ENCODE results near the gene GCK.

The GCK gene

DNA sequence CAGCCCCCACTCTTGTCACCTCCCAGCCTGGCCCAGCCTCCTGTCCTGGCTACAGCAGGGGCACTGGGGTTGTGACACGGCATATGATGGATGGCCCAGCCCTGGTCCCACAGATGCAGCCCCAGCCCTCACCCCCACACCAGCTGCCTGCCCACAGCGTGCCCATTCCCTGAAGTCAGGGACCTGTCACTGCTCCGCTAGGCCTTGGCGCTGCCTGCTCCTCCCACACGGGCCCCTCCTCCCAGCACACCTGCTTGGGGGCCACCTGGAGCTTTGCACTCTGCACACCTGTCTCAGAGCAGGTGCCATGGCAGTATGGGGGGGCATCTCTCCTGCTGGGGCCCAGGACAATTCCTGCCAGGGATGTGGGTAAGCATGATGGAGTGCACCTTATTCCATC is 3.5 kb downstream of the GCK start:
- no peak overlapping the region for H3K27ac ChIP-seq (ENCODE audit: low read depth, low read length)
- H3F3A ChIP-seq (ENCODE audit: control insufficient read depth, insufficient read depth) = no peaks in the 10 kb centered on the region
- no peak for TF ChIP-seq EZH2phosphoT487 (IDR thresholded peaks at IDR 0.05; ENCODE audit: borderline replicate concordance, low read length)
- TF ChIP-seq, protein P1, sequence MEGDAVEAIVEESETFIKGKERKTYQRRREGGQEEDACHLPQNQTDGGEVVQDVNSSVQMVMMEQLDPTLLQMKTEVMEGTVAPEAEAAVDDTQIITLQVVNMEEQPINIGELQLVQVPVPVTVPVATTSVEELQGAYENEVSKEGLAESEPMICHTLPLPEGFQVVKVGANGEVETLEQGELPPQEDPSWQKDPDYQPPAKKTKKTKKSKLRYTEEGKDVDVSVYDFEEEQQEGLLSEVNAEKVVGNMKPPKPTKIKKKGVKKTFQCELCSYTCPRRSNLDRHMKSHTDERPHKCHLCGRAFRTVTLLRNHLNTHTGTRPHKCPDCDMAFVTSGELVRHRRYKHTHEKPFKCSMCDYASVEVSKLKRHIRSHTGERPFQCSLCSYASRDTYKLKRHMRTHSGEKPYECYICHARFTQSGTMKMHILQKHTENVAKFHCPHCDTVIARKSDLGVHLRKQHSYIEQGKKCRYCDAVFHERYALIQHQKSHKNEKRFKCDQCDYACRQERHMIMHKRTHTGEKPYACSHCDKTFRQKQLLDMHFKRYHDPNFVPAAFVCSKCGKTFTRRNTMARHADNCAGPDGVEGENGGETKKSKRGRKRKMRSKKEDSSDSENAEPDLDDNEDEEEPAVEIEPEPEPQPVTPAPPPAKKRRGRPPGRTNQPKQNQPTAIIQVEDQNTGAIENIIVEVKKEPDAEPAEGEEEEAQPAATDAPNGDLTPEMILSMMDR (IDR thresholded peaks at IDR 0.05; ENCODE audit: low read depth, low read length, poor library complexity, severe bottlenecking) = no peak
- H3K4me3 ChIP-seq (ENCODE audit: low read length) = no peak overlapping the region
- no peaks in the 10 kb centered on the region for H3K36me3 ChIP-seq (ENCODE audit: control insufficient read depth, low read length)
- peaks cover 34% of the 10 kb centered on the region for H3K27me3 ChIP-seq (ENCODE audit: control insufficient read depth, low read length)
- H3K79me2 ChIP-seq (ENCODE audit: control insufficient read depth, low read length) = no peaks in the 10 kb centered on the region
- no peaks in the 10 kb centered on the region for H4K20me1 ChIP-seq (ENCODE audit: control insufficient read depth, insufficient read depth, low read depth, low read length)
- H3K4me1 ChIP-seq (ENCODE audit: control insufficient read depth, low read length) = peaks cover 3% of the 10 kb centered on the region; the same call in 1 of the 2 replicates
- H3K9me3 ChIP-seq (ENCODE audit: control insufficient read depth, insufficient read depth, low read length) = peaks cover 16% of the 10 kb centered on the region
- no peak overlapping the region for H3K4me2 ChIP-seq (ENCODE audit: low read length)
- H3K9me2 ChIP-seq (replicated peaks; ENCODE audit: control insufficient read depth, low read length) = no peaks in the 10 kb centered on the region

DNA sequence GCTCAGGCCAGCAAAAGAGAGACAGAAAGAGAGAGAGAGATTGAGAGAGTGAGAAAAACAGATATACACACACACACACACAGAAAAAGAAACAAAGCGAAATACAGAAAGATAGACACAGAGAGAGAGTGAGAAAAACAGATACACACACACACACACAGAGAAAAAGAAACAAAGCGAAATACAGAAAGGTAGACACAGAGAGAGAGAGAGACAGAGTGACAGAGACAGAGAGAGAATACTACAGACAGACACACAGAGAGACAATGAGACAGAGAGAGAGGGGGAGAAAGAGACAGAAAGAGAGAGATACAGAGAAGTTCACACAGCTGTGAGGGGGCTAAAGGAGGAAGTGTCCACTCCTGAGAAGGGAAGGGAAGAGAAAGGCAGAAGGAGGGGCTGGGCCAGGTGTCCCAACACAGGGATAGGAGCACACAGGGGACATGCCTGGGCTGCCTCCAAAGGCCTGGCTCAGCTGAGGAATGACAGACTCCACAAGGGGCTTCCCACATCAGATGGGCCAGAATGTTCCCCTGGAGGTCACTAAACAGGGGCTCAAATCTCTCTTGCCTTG is 4.3 kb downstream of the GCK start:
- no peak overlapping the region for H3K4me3 ChIP-seq (ENCODE audit: low read length)
- H3K4me1 ChIP-seq (ENCODE audit: control insufficient read depth, low read length) = peaks cover 3% of the 10 kb centered on the region; the same call in 1 of the 2 replicates
- no peaks in the 10 kb centered on the region for H3K79me2 ChIP-seq (ENCODE audit: control insufficient read depth, low read length)
- H3K9me2 ChIP-seq (replicated peaks; ENCODE audit: control insufficient read depth, low read length) = no peaks in the 10 kb centered on the region
- no peaks in the 10 kb centered on the region for H3K36me3 ChIP-seq (ENCODE audit: control insufficient read depth, low read length)
- H3K4me2 ChIP-seq (ENCODE audit: low read length) = no peak overlapping the region
- H4K20me1 ChIP-seq (ENCODE audit: control insufficient read depth, insufficient read depth, low read depth, low read length) = no peaks in the 10 kb centered on the region
- peaks cover 16% of the 10 kb centered on the region for H3K9me3 ChIP-seq (ENCODE audit: control insufficient read depth, insufficient read depth, low read length)
- H3F3A ChIP-seq (ENCODE audit: control insufficient read depth, insufficient read depth) = no peaks in the 10 kb centered on the region
- no peak overlapping the region for H3K27ac ChIP-seq (ENCODE audit: low read depth, low read length)
- TF ChIP-seq EZH2phosphoT487 (IDR thresholded peaks at IDR 0.05; ENCODE audit: borderline replicate concordance, low read length) = no peak
- TF ChIP-seq, protein P1 (IDR thresholded peaks at IDR 0.05; ENCODE audit: low read depth, low read length, poor library complexity, severe bottlenecking) = no peak
- peaks cover 34% of the 10 kb centered on the region for H3K27me3 ChIP-seq (ENCODE audit: control insufficient read depth, low read length)

DNA sequence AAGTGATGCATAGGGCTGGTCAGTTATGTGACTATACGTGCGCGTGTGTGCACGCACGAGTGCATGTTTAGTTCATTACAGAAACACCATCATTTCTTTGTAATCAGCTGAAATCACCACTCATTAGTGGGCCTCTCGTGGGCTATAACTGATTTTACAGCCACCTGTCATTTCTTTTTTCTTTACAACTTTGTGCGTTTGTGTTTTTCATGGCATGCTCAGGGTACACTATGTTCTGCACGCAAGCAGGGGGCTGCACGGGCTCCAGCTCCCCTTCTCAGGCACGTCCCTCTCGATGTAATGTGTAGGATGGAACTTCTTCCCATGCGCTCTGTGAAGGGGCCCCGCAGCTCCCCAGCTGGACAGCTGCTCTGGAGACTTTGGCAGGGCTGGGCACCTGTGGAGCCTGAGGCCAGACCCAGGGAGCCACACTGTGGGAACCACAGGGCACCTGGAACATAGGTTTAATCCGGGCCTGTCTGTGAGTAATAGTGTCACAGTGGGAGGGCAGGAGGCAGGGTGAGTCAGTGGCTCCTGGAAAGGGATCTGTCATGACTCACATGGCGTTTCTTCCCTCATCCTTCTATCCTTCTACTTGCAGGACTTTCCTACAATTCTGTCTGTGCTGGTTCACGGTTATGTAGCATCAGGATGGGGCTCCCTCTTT is 4.9 kb downstream of the GCK start:
- H3K27ac ChIP-seq (ENCODE audit: low read depth, low read length) = no peak overlapping the region

More for the DNA sequence above, 4.9 kb downstream of the GCK start:
- Histone ChIP-seq H3K4me2 (ENCODE audit: low read length) (no peak overlapping the region), H3F3A (ENCODE audit: control insufficient read depth, insufficient read depth) (no peaks in the 10 kb centered on the region), H4K20me1 (ENCODE audit: control insufficient read depth, insufficient read depth, low read depth, low read length) (no peaks in the 10 kb centered on the region), H3K9me3 (ENCODE audit: control insufficient read depth, insufficient read depth, low read length) (peaks cover 16% of the 10 kb centered on the region), H3K27me3 (ENCODE audit: control insufficient read depth, low read length) (peaks cover 35% of the 10 kb centered on the region), H3K4me1 (ENCODE audit: control insufficient read depth, low read length) (peaks cover 3% of the 10 kb centered on the region; the same call in 1 of the 2 replicates), H3K9me2 (replicated peaks; ENCODE audit: control insufficient read depth, low read length) (no peaks in the 10 kb centered on the region), H3K79me2 (ENCODE audit: control insufficient read depth, low read length) (no peaks in the 10 kb centered on the region), H3K36me3 (ENCODE audit: control insufficient read depth, low read length) (no peaks in the 10 kb centered on the region), H3K4me3 (ENCODE audit: low read length) (no peak overlapping the region)
- TF ChIP-seq, protein P1 (IDR thresholded peaks at IDR 0.05; ENCODE audit: low read depth, low read length, poor library complexity, severe bottlenecking) = no peak
- TF ChIP-seq EZH2phosphoT487 (IDR thresholded peaks at IDR 0.05; ENCODE audit: borderline replicate concordance, low read length) = no peak
